ENCODE data around the gene OR10T2. TPM values are rescaled to one million over a fixed set of nuclear protein-coding genes. Genes with fewer than 3 reads are reported as not detected.

Gene OR10T2
- total RNA-seq: not detected

GRCh38 chr1:158398818-158399514, at the start of gene OR10T2:
Gene OR10T2, minus strand, starts transcription at chr1:158399466. Its CDS starts 0 bp downstream, at chr1:158399466.

GRCh38 chr1:158426137-158426536, 26.9 kb upstream of the OR10T2 start, which contains the start of gene OR10K2:
Gene OR10K2, minus strand, starts transcription at chr1:158426237. Its CDS starts 5,371 bp downstream, at chr1:158420866.

GRCh38 chr1:158353303-158354075, 45.8 kb downstream of the OR10T2 start, which contains the start of gene CD1E:
Gene CD1E, plus strand, starts transcription at chr1:158353894. Its CDS starts 95 bp downstream, at chr1:158353989.

Other genes starting within 250 kb of the OR10T2 start
- under 1 TPM; under 0.01 to 0.34 TPM for gene CD1D, start 218.6 kb downstream of the OR10T2 start, total RNA-seq
- not detected for gene CD1A, start 145.0 kb downstream of the OR10T2 start, total RNA-seq
- not detected for gene CD1C, start 109.5 kb downstream of the OR10T2 start, total RNA-seq
- gene CD1B, start 67.9 kb downstream of the OR10T2 start, total RNA-seq: not detected
- not detected for gene CD1E, start 45.6 kb downstream of the OR10T2 start, total RNA-seq
- not detected for gene OR10K2, start 26.8 kb upstream of the OR10T2 start, total RNA-seq
- not detected for gene OR10K1, start 62.4 kb upstream of the OR10T2 start, total RNA-seq
- gene OR10R2, start 72.8 kb upstream of the OR10T2 start, total RNA-seq: not detected
- gene OR6Y1, start 154.9 kb upstream of the OR10T2 start, total RNA-seq: not detected
- not detected for gene OR6P1, start 171.1 kb upstream of the OR10T2 start, total RNA-seq
- gene OR10X1, start 180.4 kb upstream of the OR10T2 start, total RNA-seq: not detected
- not detected for gene OR10Z1, start 205.8 kb upstream of the OR10T2 start, total RNA-seq

All from melanocyte of skin (primary cell).